Measurements from ENCODE around the gene PDZD2.
"Not testable (repeated sequence)": the region's sequence is repeated elsewhere in the genome, so short reads cannot be mapped to it uniquely, and the experiment has no call there.

GRCh38 chr5:31691408-31691807 is 52.5 kb downstream of the PDZD2 start:
- TF ChIP-seq, protein P1, sequence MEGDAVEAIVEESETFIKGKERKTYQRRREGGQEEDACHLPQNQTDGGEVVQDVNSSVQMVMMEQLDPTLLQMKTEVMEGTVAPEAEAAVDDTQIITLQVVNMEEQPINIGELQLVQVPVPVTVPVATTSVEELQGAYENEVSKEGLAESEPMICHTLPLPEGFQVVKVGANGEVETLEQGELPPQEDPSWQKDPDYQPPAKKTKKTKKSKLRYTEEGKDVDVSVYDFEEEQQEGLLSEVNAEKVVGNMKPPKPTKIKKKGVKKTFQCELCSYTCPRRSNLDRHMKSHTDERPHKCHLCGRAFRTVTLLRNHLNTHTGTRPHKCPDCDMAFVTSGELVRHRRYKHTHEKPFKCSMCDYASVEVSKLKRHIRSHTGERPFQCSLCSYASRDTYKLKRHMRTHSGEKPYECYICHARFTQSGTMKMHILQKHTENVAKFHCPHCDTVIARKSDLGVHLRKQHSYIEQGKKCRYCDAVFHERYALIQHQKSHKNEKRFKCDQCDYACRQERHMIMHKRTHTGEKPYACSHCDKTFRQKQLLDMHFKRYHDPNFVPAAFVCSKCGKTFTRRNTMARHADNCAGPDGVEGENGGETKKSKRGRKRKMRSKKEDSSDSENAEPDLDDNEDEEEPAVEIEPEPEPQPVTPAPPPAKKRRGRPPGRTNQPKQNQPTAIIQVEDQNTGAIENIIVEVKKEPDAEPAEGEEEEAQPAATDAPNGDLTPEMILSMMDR (IDR thresholded peaks at IDR 0.05 in 4 of 5, conservative IDR thresholded peaks at IDR 0.05 in 1 of 5), result not testable (repeated sequence)
- not testable (repeated sequence) for TF ChIP-seq POLR2A (IDR thresholded peaks at IDR 0.05)

All from gastrocnemius medialis (tissue), 4 donors.